ENCODE data around the gene PCDHB1.

The PCDHB1 gene

GRCh38 chr5:141007791-141008190, 43.4 kb upstream of the PCDHB1 start:
- no peak for TF ChIP-seq CTCF (IDR thresholded peaks at IDR 0.05; ENCODE audit: extremely low read depth, insufficient read depth, missing control alignments)
- in situ Hi-C loops (cut with MboI; ENCODE audit: low pct_unique_long_range_greater_than_20kb, low sequenced_read_pairs, unreplicated experiment): no loop called here
- no peak for DNase-seq (ENCODE audit: low spot score)

GRCh38 chr5:141010047-141010793, 41.0 kb upstream of the PCDHB1 start:
- DNase-seq (ENCODE audit: low spot score): no peak
- TF ChIP-seq CTCF (IDR thresholded peaks at IDR 0.05; ENCODE audit: extremely low read depth, insufficient read depth, missing control alignments): no peak
- in situ Hi-C loops (cut with MboI; ENCODE audit: low pct_unique_long_range_greater_than_20kb, low sequenced_read_pairs, unreplicated experiment): no loop called here

GRCh38 chr5:141017943-141018342, 33.2 kb upstream of the PCDHB1 start:
- no peak for TF ChIP-seq CTCF (IDR thresholded peaks at IDR 0.05; ENCODE audit: extremely low read depth, insufficient read depth, missing control alignments)
- in situ Hi-C loops (cut with MboI; ENCODE audit: low pct_unique_long_range_greater_than_20kb, low sequenced_read_pairs, unreplicated experiment): no loop called here
- no peak for DNase-seq (ENCODE audit: low spot score)

DNA sequence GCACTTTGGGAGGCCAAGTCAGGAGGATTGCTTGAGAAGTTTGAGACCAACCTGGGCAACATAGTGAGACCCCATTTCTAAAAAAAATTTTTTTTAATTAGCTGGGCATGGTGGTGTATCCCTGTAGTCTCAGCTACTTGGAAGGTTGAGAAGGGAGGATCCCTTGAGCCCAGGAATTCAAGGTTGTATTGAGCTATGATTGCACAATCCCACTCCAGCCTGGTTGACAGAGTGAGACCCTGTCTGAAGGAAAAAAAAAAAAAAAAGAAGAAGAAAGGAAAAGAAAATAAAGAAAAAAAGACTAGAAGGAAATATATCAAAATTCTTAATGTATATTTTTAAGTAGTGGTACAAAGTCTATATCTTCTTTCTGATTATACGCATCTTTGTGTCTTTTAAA, 28.8 kb upstream of the PCDHB1 start:
- no peak for TF ChIP-seq CTCF (IDR thresholded peaks at IDR 0.05; ENCODE audit: extremely low read depth, insufficient read depth, missing control alignments)
- no peak for DNase-seq (ENCODE audit: low spot score)
- in situ Hi-C loops (cut with MboI; ENCODE audit: low pct_unique_long_range_greater_than_20kb, low sequenced_read_pairs, unreplicated experiment): no loop called here

DNA sequence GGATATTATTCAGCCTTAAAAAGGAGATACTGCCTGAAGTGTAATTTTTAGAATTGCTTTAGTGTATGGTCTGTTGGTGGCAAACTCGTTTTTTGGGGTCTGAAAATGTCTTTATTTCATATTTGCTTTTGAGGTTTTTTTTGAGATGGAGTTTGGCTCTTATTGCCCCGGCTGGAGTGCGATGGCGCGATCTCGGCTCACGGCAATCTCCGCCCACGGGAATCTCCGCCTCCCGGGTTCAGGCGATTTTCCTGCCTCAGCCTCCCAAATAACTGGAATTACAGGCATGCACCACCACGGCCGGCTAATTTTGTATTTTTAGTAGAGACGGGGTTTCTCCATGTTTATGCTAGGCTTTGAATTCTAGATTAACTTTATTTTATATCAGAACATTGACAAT, 20.2 kb upstream of the PCDHB1 start:
- in situ Hi-C loops (cut with MboI; ENCODE audit: low pct_unique_long_range_greater_than_20kb, low sequenced_read_pairs, unreplicated experiment): no loop called here
- no peak for TF ChIP-seq CTCF (IDR thresholded peaks at IDR 0.05; ENCODE audit: extremely low read depth, insufficient read depth, missing control alignments)
- DNase-seq (ENCODE audit: low spot score): no peak

DNA sequence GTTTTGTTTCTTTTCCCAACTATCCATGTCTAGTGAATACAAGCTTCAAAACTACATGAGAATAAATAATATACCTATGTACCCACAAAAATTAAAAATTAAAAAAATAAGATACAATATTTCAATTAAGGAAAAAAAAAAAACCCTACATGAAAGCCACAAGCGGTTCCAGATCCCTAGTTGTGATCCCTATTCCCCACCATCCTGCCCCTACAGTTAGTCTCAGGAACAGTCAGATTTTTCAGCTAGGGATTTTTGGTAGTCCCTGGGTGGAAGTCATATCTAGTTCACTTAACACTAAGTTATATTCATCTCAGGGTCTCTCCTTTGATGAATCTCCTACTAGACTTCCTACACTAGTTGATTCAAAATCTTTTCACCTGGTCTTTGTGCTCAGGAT, 18.5 kb upstream of the PCDHB1 start:
- in situ Hi-C loops (cut with MboI; ENCODE audit: low pct_unique_long_range_greater_than_20kb, low sequenced_read_pairs, unreplicated experiment): no loop called here
- TF ChIP-seq CTCF (IDR thresholded peaks at IDR 0.05; ENCODE audit: extremely low read depth, insufficient read depth, missing control alignments): no peak
- DNase-seq (ENCODE audit: low spot score): no peak

Data from GM13977 (cell line).